SU-DHL-6 (cell line): ENCODE measurements around the gene MEMO1.

Experiments
- H2AFZ ChIP-seq: fragments of 200-600 bp; sonication (generic); 2 replicates; pipeline ENCODE4 v1.6.1; 2014; ENCODE audit warnings: low read depth, mild to moderate bottlenecking, moderate library complexity, mixed read lengths, antibody characterized with exemption, low read length; ENCODE audit not compliant: severe bottlenecking
- H3F3A ChIP-seq: fragments of 200-600 bp; shearing (Covaris generic); 2 replicates; pipeline ENCODE4 v1.6.0; 2016; ENCODE audit warnings: antibody characterized with exemption, mild to moderate bottlenecking; ENCODE audit not compliant: insufficient read depth
- H3K27ac ChIP-seq: fragments of 200-600 bp; sonication (generic); 2 replicates; pipeline ENCODE4 v1.5.1; 2016; ENCODE audit warnings: low read depth, mild to moderate bottlenecking, low read length, moderate library complexity, mixed read lengths
- H3K27me3 ChIP-seq: fragments of 200-600 bp; sonication (generic), shearing (Covaris generic); 2 replicates; pipeline ENCODE4 v1.6.0; 2014; ENCODE audit warnings: mild to moderate bottlenecking, low read length
- H3K36me3 ChIP-seq: fragments of 200-600 bp; sonication (generic); 2 replicates; pipeline ENCODE4 v1.6.1; 2014; ENCODE audit warnings: mild to moderate bottlenecking, low read length, mixed read lengths
- H3K4me2 ChIP-seq: fragments of 300-600, 200-600 bp; shearing (Covaris generic), sonication (generic); 2 replicates; pipeline ENCODE4 v1.6.0; 2014; ENCODE audit warnings: low read length, low read depth, mild to moderate bottlenecking; ENCODE audit not compliant: poor library complexity, severe bottlenecking
- H3K4me3 ChIP-seq: fragments of 200-600 bp; sonication (generic); 2 replicates; pipeline ENCODE4 v1.5.1; 2014; ENCODE audit warnings: antibody characterized with exemption, low read length, mild to moderate bottlenecking, mixed read lengths; ENCODE audit not compliant: insufficient read depth, poor library complexity, severe bottlenecking
- H3K79me2 ChIP-seq: fragments of 200-600 bp; sonication (generic); 2 replicates; pipeline ENCODE4 v1.6.1; 2014; ENCODE audit warnings: mild to moderate bottlenecking, low read length, moderate library complexity; ENCODE audit not compliant: insufficient read depth
- H3K9ac ChIP-seq: fragments of 200-600 bp; sonication (generic); 2 replicates; pipeline ENCODE4 v1.7.0; 2014; ENCODE audit warnings: mild to moderate bottlenecking, low read length
- H3K9me2 ChIP-seq: fragments of 200-600 bp; sonication (generic); replicated peaks from 2 replicates; pipeline ENCODE4 v1.6.1; 2014; ENCODE audit warnings: low read length; ENCODE audit not compliant: insufficient read depth
- H3K9me3 ChIP-seq: fragments of 200-600 bp; sonication (generic); 2 replicates; pipeline ENCODE4 v1.6.1; 2014; ENCODE audit warnings: low read length, mixed read lengths; ENCODE audit not compliant: insufficient read depth
- H4K20me1 ChIP-seq: fragments of 200-600 bp; sonication (generic); 2 replicates; pipeline ENCODE4 v1.6.1; 2014; ENCODE audit warnings: low read depth, mild to moderate bottlenecking, antibody characterized with exemption, low read length, moderate library complexity, mixed read lengths
- CTCF ChIP-seq: fragments of 200-600 bp; sonication (generic); IDR thresholded peaks from one replicate; pipeline ENCODE4 v1.5.1; 2017; ENCODE audit warnings: antibody characterized with exemption, mild to moderate bottlenecking, low read length, moderate library complexity; ENCODE audit not compliant: insufficient read depth, poor library complexity, severe bottlenecking
- EZH2phosphoT487 ChIP-seq: fragments of 200-600 bp; sonication (generic), shearing (Covaris generic); conservative IDR thresholded peaks from 2 replicates; pipeline ENCODE4 v1.6.1; 2018; ENCODE audit warnings: mild to moderate bottlenecking, antibody characterized with exemption, low read length, moderate library complexity, mixed read lengths

Gene MEMO1

GRCh38 chr2:31992934-31993333 is 17.9 kb downstream of the MEMO1 start:
- Histone ChIP-seq H3K9me2 (no peaks in the 10 kb centered on the region), H2AFZ (no peak overlapping the region), H4K20me1 (peaks cover 7% of the 10 kb centered on the region), H3K79me2 (peaks cover 99% of the 10 kb centered on the region), H3K36me3 (0 out of 2 replicates have a peak, but pooled peaks cover 2% of the 10 kb centered on the region), H3K9ac (no peak overlapping the region), H3F3A (peaks cover 12% of the 10 kb centered on the region), H3K4me3 (no peak overlapping the region), H3K27me3 (no peaks in the 10 kb centered on the region), H3K27ac (no peak overlapping the region), H3K9me3 (no peaks in the 10 kb centered on the region), H3K4me2 (no peak overlapping the region)
- TF ChIP-seq CTCF (no peak), EZH2phosphoT487 (no peak)

DNA sequence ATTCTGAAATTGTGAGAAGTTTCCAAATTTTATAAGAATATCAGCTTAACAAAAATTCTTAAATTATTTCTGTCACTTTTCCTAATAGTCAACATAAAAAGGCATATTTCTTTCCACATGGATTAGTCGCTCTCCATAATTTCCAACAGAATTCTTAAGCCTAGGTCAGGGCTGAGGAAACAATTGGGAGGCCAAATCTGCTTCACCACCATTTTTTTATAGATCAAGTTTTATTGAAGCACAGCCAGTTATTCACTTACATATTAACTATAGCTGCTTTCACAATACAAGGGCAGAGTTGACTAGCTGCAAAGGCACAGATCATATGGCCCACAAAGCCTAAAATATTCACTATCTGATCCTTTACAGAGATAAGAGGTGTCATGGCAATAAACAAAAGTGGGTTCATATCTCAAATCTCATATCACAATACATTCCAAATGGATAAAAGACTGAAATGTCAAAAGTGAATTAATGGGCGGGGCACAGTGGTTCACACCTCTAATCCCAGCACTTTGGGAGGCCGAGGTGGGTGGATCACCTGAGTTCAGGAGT is 18.7 kb downstream of the MEMO1 start:
- no peak overlapping the region for H3K4me3 ChIP-seq
- H3K27ac ChIP-seq: no peak overlapping the region
- no peak overlapping the region for H3K9ac ChIP-seq
- H3K4me2 ChIP-seq: no peak overlapping the region
- peaks cover 99% of the 10 kb centered on the region for H3K79me2 ChIP-seq
- H3K27me3 ChIP-seq: no peaks in the 10 kb centered on the region
- no peaks in the 10 kb centered on the region for H3K9me3 ChIP-seq
- H4K20me1 ChIP-seq: peaks cover 7% of the 10 kb centered on the region
- TF ChIP-seq EZH2phosphoT487 (no peak), CTCF (no peak)
- H3F3A ChIP-seq: peaks cover 4% of the 10 kb centered on the region; the same call in 1 of the 2 replicates
- no peaks in the 10 kb centered on the region for H3K9me2 ChIP-seq
- H3K36me3 ChIP-seq: 0 out of 2 replicates have a peak, but pooled peaks cover 2% of the 10 kb centered on the region
- H2AFZ ChIP-seq: no peak overlapping the region

GRCh38 chr2:31989946-31990345 is 20.9 kb downstream of the MEMO1 start:
- Histone ChIP-seq H3K36me3 (0 out of 2 replicates have a peak, but pooled peaks cover 2% of the 10 kb centered on the region), H3K4me3 (no peak overlapping the region), H2AFZ (no peak overlapping the region), H3K27ac (no peak overlapping the region), H3K27me3 (no peaks in the 10 kb centered on the region), H3F3A (no peaks in the 10 kb centered on the region; the same call in 1 of the 2 replicates), H3K9ac (no peak overlapping the region), H3K9me3 (no peaks in the 10 kb centered on the region), H4K20me1 (peaks cover 3% of the 10 kb centered on the region; the same call in 1 of the 2 replicates), H3K79me2 (peaks cover 99% of the 10 kb centered on the region), H3K4me2 (no peak overlapping the region), H3K9me2 (no peaks in the 10 kb centered on the region)
- TF ChIP-seq CTCF (no peak), EZH2phosphoT487 (no peak)
